ENCODE data around the gene NUTF2. TPM values are rescaled to one million over a fixed set of nuclear protein-coding genes. Genes with fewer than 3 reads are reported as not detected.
A peak's percentile ranks its signal among the peaks of the same experiment; 100 is the strongest.

NUTF2 gene
- polyA plus RNA-seq, 3 donors from 2014 or later, result 115 to 157 (median 130) TPM

DNA sequence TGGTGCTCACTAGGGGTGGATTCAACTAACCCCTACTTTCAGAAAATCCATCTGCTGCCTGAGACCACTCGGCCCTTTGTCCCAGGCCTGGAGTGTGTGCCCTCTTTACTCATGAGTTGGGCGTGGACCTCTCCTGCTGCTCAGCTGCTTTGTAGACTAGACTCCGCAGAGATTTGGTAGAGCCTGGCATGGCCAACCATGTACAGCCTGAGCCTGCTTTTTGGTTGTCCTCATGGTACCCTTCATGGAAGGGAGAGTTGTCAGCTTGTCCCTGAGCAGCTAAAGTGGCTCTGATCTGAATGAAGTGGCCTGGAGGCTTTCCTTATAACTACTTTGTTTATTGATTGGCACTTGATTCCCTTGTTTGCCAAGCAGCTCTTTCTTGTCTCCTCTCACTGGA, 27.6 kb downstream of the NUTF2 start:
- H3K9me3 Mint-ChIP-seq, result no peaks in the 10 kb centered on the region
- H3K27ac Mint-ChIP-seq, result peak overlapping the region in 5 of 6 donors; percentile 45 to 94 (median 86)
- DNase-seq, result no peak
- H3K4me3 Mint-ChIP-seq, result peak overlapping the region; percentile 89 to 93 (median 91)
- H3K36me3 Mint-ChIP-seq, result peaks cover 3 to 10% (median 5%) of the 10 kb centered on the region in 3 donors
- H3K4me1 Mint-ChIP-seq, result peaks cover 35 to 40% of the 10 kb centered on the region in 2 donors
- peaks cover 0 to 11% (median 2%) of the 10 kb centered on the region in 3 donors for H3K27me3 Mint-ChIP-seq (ENCODE audit: low read depth in 3 of 3)

DNA sequence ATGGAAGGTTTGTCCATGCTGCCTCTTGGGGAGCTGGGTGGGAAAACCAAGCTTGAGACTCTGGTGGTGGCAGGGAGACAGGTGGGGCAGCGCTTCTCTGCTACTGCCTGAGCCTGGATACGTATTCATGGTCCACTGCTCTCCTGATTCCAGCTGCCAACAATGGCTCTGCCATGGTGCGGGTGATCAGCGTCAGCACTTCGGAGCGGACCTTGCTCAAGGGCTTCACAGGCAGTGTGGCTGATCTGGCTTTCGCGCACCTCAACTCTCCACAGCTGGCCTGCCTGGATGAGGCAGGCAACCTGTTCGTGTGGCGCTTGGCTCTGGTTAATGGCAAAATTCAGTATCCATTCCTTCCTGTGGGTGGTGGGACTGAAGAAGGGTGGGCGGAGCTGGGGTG, 30.3 kb downstream of the NUTF2 start:
- DNase-seq, result no peak
- Mint-ChIP-seq H3K4me3 (no peak overlapping the region), H3K27me3 (ENCODE audit: low read depth in 3 of 3) (peaks cover 0 to 11% (median 2%) of the 10 kb centered on the region in 3 donors), H3K9me3 (no peaks in the 10 kb centered on the region), H3K27ac (no peak overlapping the region), H3K4me1 (peaks cover 35 to 40% of the 10 kb centered on the region in 2 donors), H3K36me3 (peaks cover 3 to 22% (median 5%) of the 10 kb centered on the region in 3 donors)

DNA sequence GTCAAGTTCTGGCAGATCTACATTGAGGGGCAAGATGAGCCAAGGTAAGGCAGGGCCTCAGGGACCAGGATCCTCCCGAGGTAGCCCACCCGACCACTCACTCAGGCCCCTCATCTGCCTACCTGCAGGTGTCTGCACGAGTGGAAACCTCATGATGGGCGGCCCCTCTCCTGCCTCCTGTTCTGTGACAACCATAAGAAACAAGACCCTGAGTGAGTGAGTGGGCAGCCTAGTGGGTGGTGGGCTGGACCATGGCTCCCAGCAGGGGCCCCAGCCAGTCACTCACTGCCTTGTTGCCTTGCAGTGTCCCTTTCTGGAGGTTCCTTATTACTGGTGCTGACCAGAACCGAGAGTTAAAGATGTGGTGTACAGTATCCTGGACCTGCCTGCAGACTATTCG, 31.5 kb downstream of the NUTF2 start:
- no peak overlapping the region for H3K27ac Mint-ChIP-seq
- peaks cover 3 to 28% (median 8%) of the 10 kb centered on the region in 3 donors for H3K36me3 Mint-ChIP-seq

GRCh38 chr16:67878846-67879245, 32.1 kb downstream of the NUTF2 start:
- Mint-ChIP-seq H3K4me3 (no peak overlapping the region), H3K36me3 (peaks cover 3 to 34% (median 10%) of the 10 kb centered on the region in 3 donors), H3K27ac (no peak overlapping the region), H3K27me3 (ENCODE audit: low read depth in 3 of 3) (peaks cover 0 to 2% (median 2%) of the 10 kb centered on the region in 3 donors), H3K9me3 (no peaks in the 10 kb centered on the region), H3K4me1 (peaks cover 21 to 25% of the 10 kb centered on the region in 2 donors)
- no peak for DNase-seq

More for the DNA sequence above, 31.5 kb downstream of the NUTF2 start:
- H3K4me1 Mint-ChIP-seq, result peaks cover 27 to 31% of the 10 kb centered on the region in 2 donors
- H3K9me3 Mint-ChIP-seq, result no peaks in the 10 kb centered on the region
- H3K27me3 Mint-ChIP-seq (ENCODE audit: low read depth in 3 of 3), result peaks cover 0 to 4% (median 2%) of the 10 kb centered on the region in 3 donors
- no peak for DNase-seq
- H3K4me3 Mint-ChIP-seq, result no peak overlapping the region

GRCh38 chr16:67879462-67879861, 32.7 kb downstream of the NUTF2 start:
- DNase-seq, result no peak
- H3K27ac Mint-ChIP-seq, result no peak overlapping the region
- no peaks in the 10 kb centered on the region for H3K9me3 Mint-ChIP-seq
- H3K4me1 Mint-ChIP-seq, result peaks cover 15 to 19% of the 10 kb centered on the region in 2 donors
- H3K36me3 Mint-ChIP-seq, result peaks cover 3 to 34% (median 10%) of the 10 kb centered on the region in 3 donors
- peaks cover 0 to 2% (median 0%) of the 10 kb centered on the region in 3 donors for H3K27me3 Mint-ChIP-seq (ENCODE audit: low read depth in 3 of 3)
- H3K4me3 Mint-ChIP-seq, result no peak overlapping the region

- H3K4me3 Mint-ChIP-seq, result no peak overlapping the region
- no peak for DNase-seq
- H3K9me3 Mint-ChIP-seq, result no peaks in the 10 kb centered on the region
- H3K4me1 Mint-ChIP-seq, result peaks cover 11 to 14% of the 10 kb centered on the region in 2 donors
- no peak overlapping the region for H3K27ac Mint-ChIP-seq
- H3K36me3 Mint-ChIP-seq, result peaks cover 3 to 34% (median 10%) of the 10 kb centered on the region in 3 donors
- H3K27me3 Mint-ChIP-seq (ENCODE audit: low read depth in 3 of 3), result peaks cover 0 to 2% (median 0%) of the 10 kb centered on the region in 3 donors
These were observed 33.2 kb downstream of the NUTF2 start for GRCh38 chr16:67879936-67880335.

- DNase-seq, result no peak
- Mint-ChIP-seq H3K4me3 (no peak overlapping the region), H3K27me3 (ENCODE audit: low read depth in 3 of 3) (peaks cover 0 to 2% (median 0%) of the 10 kb centered on the region in 3 donors), H3K27ac (no peak overlapping the region), H3K9me3 (no peaks in the 10 kb centered on the region), H3K4me1 (peaks cover 5 to 8% of the 10 kb centered on the region in 2 donors), H3K36me3 (peaks cover 3 to 34% (median 10%) of the 10 kb centered on the region in 3 donors)
These were observed 33.9 kb downstream of the NUTF2 start for GRCh38 chr16:67880584-67880983.

DNA sequence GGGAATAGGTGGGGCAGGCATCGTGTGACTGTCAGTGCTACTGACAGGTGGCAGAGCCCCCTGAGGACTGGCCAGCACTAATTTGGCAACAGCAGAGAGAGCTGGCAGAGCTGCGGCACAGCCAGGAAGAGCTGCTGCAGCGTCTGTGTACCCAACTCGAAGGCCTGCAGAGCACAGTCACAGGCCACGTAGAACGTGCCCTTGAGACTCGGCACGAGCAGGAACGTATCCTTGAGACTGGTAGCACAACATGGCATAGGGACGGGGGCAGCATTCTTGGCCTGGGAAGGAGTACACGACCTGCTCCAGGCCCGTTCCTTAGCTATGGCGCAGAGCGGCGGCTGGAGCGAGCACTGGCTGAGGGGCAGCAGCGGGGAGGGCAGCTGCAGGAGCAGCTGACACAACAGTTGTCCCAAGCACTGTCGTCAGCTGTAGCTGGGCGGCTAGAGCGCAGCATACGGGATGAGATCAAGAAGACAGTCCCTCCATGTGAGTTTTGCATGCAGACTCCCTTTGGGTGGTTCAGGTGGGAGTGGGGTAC, 35.0 kb downstream of the NUTF2 start:
- no peak for DNase-seq
- Mint-ChIP-seq H3K4me1 (no peaks in the 10 kb centered on the region), H3K27me3 (ENCODE audit: low read depth in 3 of 3) (peaks cover 0 to 2% (median 0%) of the 10 kb centered on the region in 3 donors), H3K27ac (peak overlapping the region in 1 of 6 donors; percentile 30), H3K4me3 (no peak overlapping the region), H3K9me3 (no peaks in the 10 kb centered on the region), H3K36me3 (peaks cover 3 to 34% (median 13%) of the 10 kb centered on the region in 3 donors)

DNA sequence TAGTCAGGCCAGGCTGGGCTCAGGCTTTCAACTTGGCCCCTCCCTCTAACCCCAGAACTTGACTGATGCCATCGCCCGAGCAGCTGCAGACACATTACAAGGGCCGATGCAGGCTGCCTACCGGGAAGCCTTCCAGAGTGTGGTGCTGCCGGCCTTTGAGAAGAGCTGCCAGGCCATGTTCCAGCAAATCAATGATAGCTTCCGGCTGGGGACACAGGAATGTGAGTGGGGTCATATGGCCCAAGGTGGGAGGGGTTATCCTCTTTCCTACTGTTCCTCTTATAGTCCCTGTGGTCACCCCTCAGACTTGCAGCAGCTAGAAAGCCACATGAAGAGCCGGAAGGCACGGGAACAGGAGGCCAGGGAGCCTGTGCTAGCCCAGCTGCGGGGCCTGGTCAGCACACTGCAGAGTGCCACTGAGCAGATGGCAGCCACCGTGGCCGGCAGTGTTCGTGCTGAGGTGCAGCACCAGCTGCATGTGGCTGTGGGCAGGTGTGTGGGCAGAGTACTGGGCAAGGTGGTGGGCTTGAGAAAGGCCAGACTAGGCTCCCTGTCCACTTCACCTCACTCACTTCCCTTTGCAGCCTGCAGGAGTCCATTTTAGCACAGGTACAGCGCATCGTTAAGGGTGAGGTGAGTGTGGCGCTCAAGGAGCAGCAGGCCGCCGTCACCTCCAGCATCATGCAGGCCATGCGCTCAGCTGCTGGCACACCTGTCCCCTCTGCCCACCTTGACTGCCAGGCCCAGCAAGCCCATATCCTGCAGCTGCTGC, 35.8 kb downstream of the NUTF2 start:
- Mint-ChIP-seq H3K27ac (no peak overlapping the region), H3K4me1 (no peaks in the 10 kb centered on the region), H3K27me3 (ENCODE audit: low read depth in 3 of 3) (peaks cover 0 to 2% (median 0%) of the 10 kb centered on the region in 3 donors), H3K36me3 (peaks cover 3 to 32% (median 15%) of the 10 kb centered on the region in 3 donors), H3K4me3 (no peak overlapping the region), H3K9me3 (no peaks in the 10 kb centered on the region)
- DNase-seq, result no peak

DNA sequence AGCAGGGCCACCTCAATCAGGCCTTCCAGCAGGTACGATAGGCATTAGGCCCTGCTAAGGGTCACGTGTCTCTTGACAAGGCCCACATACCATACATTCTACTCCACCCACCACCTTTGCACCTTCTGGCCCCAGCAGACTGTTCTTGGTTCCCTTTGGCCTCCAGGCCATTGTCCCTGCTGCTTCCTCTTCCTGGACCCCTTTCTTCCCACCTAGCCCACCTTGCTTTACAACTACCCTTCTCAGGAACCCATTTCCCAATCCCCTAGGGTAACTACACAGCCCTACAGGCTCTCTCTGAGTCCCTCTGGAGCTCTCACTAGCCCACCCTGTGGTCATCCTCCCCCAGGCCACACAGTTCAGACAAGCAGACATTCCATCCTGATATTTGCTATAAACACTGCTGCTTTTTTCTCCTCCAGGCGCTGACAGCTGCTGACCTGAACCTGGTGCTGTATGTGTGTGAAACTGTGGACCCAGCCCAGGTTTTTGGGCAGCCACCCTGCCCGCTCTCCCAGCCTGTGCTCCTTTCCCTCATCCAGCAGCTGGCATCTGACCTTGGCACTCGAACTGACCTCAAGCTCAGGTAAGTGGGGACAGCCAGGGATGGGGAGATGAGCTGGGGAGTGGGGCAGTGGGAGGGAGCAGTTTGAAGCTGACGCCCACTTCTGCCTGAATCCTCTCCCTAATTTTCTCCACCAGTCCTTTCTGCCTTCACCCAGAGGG, 36.6 kb downstream of the NUTF2 start:
- H3K27me3 Mint-ChIP-seq (ENCODE audit: low read depth in 3 of 3), result peaks cover 0 to 2% (median 0%) of the 10 kb centered on the region in 3 donors
- peaks cover 0 to 28% (median 15%) of the 10 kb centered on the region in 3 donors for H3K36me3 Mint-ChIP-seq
- no peak for DNase-seq
- H3K4me3 Mint-ChIP-seq, result no peak overlapping the region
- no peaks in the 10 kb centered on the region for H3K4me1 Mint-ChIP-seq
- peak overlapping the region in 2 of 6 donors; percentile 29 to 64 for H3K27ac Mint-ChIP-seq
- H3K9me3 Mint-ChIP-seq, result no peaks in the 10 kb centered on the region

- no peaks in the 10 kb centered on the region for H3K9me3 Mint-ChIP-seq
- peaks cover 0 to 2% (median 0%) of the 10 kb centered on the region in 3 donors for H3K27me3 Mint-ChIP-seq (ENCODE audit: low read depth in 3 of 3)
- peak; percentile 60 to 70 (median 65) for DNase-seq
- no peak overlapping the region for H3K4me3 Mint-ChIP-seq
- H3K36me3 Mint-ChIP-seq, result peaks cover 0 to 28% (median 15%) of the 10 kb centered on the region in 3 donors
- H3K27ac Mint-ChIP-seq, result no peak overlapping the region
- H3K4me1 Mint-ChIP-seq, result no peaks in the 10 kb centered on the region
These were observed 37.1 kb downstream of the NUTF2 start for GRCh38 chr16:67883872-67884261.

- Mint-ChIP-seq H3K9me3 (no peaks in the 10 kb centered on the region), H3K4me3 (no peak within 1 kb of the TSS), H3K27me3 (ENCODE audit: low read depth in 3 of 3) (peaks cover 0 to 2% (median 0%) of the 10 kb centered on the region in 3 donors), H3K27ac (no peak within 1 kb of the TSS), H3K4me1 (no peaks in the 10 kb centered on the region), H3K36me3 (peaks cover 0 to 21% (median 10%) of the 10 kb centered on the region in 3 donors)
- no peak for DNase-seq
These were observed 38.0 kb downstream of the NUTF2 start, which contains the start of gene NRN1L for GRCh38 chr16:67884684-67885083. TSS of gene NRN1L (plus strand) at chr16:67884885. CDS start at chr16:67884904, 19 bp downstream.

GRCh38 chr16:67885545-67885944, 38.8 kb downstream of the NUTF2 start:
- no peak overlapping the region for H3K27ac Mint-ChIP-seq
- no peak overlapping the region for H3K4me3 Mint-ChIP-seq
- peaks cover 0 to 2% (median 0%) of the 10 kb centered on the region in 3 donors for H3K27me3 Mint-ChIP-seq (ENCODE audit: low read depth in 3 of 3)
- H3K36me3 Mint-ChIP-seq, result peaks cover 0 to 17% (median 10%) of the 10 kb centered on the region in 3 donors
- DNase-seq, result no peak
- H3K9me3 Mint-ChIP-seq, result no peaks in the 10 kb centered on the region
- H3K4me1 Mint-ChIP-seq, result no peaks in the 10 kb centered on the region
